Neuronal stem cell (in vitro differentiated cells): ENCODE measurements around the gene DHX58.

Experiments used
- DNase-seq: peaks from one replicate; pipeline ENCODE4 v3.0.0-alpha.2; 2013; ENCODE audit warnings: low spot score
- H2AFZ ChIP-seq: one replicate; pipeline ENCODE4 v1.6.1; 2013; ENCODE audit warnings: mild to moderate bottlenecking, low read length, inconsistent platforms
- H2AK5ac ChIP-seq: 2 replicates; pipeline ENCODE4 v1.6.1; 2013; ENCODE audit warnings: low read depth, mild to moderate bottlenecking, inconsistent platforms, low read length, moderate library complexity, mixed read lengths
- H2BK120ac ChIP-seq: 2 replicates; pipeline ENCODE4 v1.6.1; 2013; ENCODE audit warnings: low read depth, mild to moderate bottlenecking, inconsistent platforms, low read length, moderate library complexity, mixed read lengths
- H2BK12ac ChIP-seq: one replicate; pipeline ENCODE4 v1.6.1; 2013; ENCODE audit warnings: low read length, inconsistent platforms
- H2BK15ac ChIP-seq: 2 replicates; pipeline ENCODE4 v1.6.1; 2013; ENCODE audit warnings: mild to moderate bottlenecking, low read length, inconsistent platforms, mixed read lengths
- H2BK5ac ChIP-seq: one replicate; pipeline ENCODE4 v1.6.1; 2013; ENCODE audit warnings: inconsistent platforms, mild to moderate bottlenecking, low read length, moderate library complexity
- H3K14ac ChIP-seq: one replicate; pipeline ENCODE4 v1.6.1; 2013; ENCODE audit warnings: low read length, inconsistent platforms
- H3K18ac ChIP-seq: 2 replicates; pipeline ENCODE4 v1.6.1; 2013; ENCODE audit warnings: low read length, inconsistent platforms
- H3K23ac ChIP-seq: 2 replicates; pipeline ENCODE4 v1.6.1; 2013; ENCODE audit warnings: low read depth, mild to moderate bottlenecking, mixed read lengths, low read length, inconsistent platforms; ENCODE audit not compliant: poor library complexity
- H3K27ac ChIP-seq: replicated peaks from 3 replicates; pipeline ENCODE4 v1.5.1; 2013; ENCODE audit warnings: low read length, inconsistent platforms
- H3K27me3 ChIP-seq, 3 experiments: 2 replicates each; pipeline ENCODE4 v1.6.1; 2013; ENCODE audit warnings: low read length in 3 of 3, mild to moderate bottlenecking in 2 of 3, inconsistent platforms in 1 of 3, low read depth in 1 of 3, mixed read lengths in 1 of 3, moderate library complexity in 1 of 3; ENCODE audit not compliant: control insufficient read depth in 3 of 3, insufficient read depth in 3 of 3
- H3K36me3 ChIP-seq, 2 donors: replicated peaks in 1 of 2; 2 replicates each; pipeline ENCODE4 v1.6.1; 2013; ENCODE audit warnings: low read length in 2 of 2; ENCODE audit not compliant: control insufficient read depth in 2 of 2, insufficient read depth in 2 of 2
- H3K4ac ChIP-seq: 2 replicates; pipeline ENCODE4 v1.6.1; 2013; ENCODE audit warnings: inconsistent platforms, mild to moderate bottlenecking, low read length, moderate library complexity
- H3K4me1 ChIP-seq, 2 donors: 1 replicate in 1 of 2; 2 replicates in 1 of 2; pipeline ENCODE4 v1.6.1; 2013; ENCODE audit warnings: low read length in 2 of 2, low read depth in 1 of 2; ENCODE audit not compliant: control insufficient read depth in 2 of 2, insufficient read depth in 1 of 2
- H3K4me2 ChIP-seq: one replicate; pipeline ENCODE4 v1.6.1; 2013; ENCODE audit warnings: mild to moderate bottlenecking, low read length, inconsistent platforms; ENCODE audit not compliant: insufficient read depth, poor library complexity, severe bottlenecking
- H3K4me3 ChIP-seq, 2 donors: 2 replicates each; pipeline ENCODE4 v1.5.1; 2013; ENCODE audit warnings: low read length in 2 of 2, mild to moderate bottlenecking in 2 of 2, inconsistent platforms in 1 of 2, moderate library complexity in 1 of 2
- H3K79me1 ChIP-seq: one replicate; pipeline ENCODE4 v1.6.1; 2013; ENCODE audit warnings: low read depth, mild to moderate bottlenecking, inconsistent platforms, low read length, moderate library complexity
- H3K9ac ChIP-seq: one replicate; pipeline ENCODE4 v1.6.1; 2013; ENCODE audit warnings: mild to moderate bottlenecking, low read depth, low read length, inconsistent platforms; ENCODE audit not compliant: poor library complexity
- H3K9me3 ChIP-seq, 2 donors: replicated peaks in 1 of 2; 2 replicates each; pipeline versions ENCODE3 to v1.6.1; 2013; ENCODE audit warnings: low read length in 2 of 2, mild to moderate bottlenecking in 2 of 2, inconsistent platforms in 1 of 2, low read depth in 1 of 2, mixed read lengths in 1 of 2, moderate library complexity in 1 of 2; ENCODE audit not compliant: control insufficient read depth in 2 of 2, insufficient read depth in 1 of 2
- H4K8ac ChIP-seq: one replicate; pipeline ENCODE4 v1.6.1; 2013; ENCODE audit warnings: low read depth, mild to moderate bottlenecking, inconsistent platforms, low read length, moderate library complexity
- H4K91ac ChIP-seq: one replicate; pipeline ENCODE4 v1.6.1; 2013; ENCODE audit warnings: low read length, low read depth, mild to moderate bottlenecking, inconsistent platforms; ENCODE audit not compliant: poor library complexity
- WGBS, 2 donors: extraction: QIAGEN DNeasy Blood & Tissue Kit; methylation state at CpG; one replicate each; pipeline ENCODE4 v1.1.7; 2013; ENCODE audit warnings: missing lambda C conversion rate in 2 of 2, mixed read lengths in 1 of 2; ENCODE audit not compliant: insufficient read length in 2 of 2, insufficient replicate concordance in 1 of 2; ENCODE audit errors: extremely low coverage in 2 of 2; 5-methylcytosine and 5-hydroxymethylcytosine counted together

Gene DHX58

DNA sequence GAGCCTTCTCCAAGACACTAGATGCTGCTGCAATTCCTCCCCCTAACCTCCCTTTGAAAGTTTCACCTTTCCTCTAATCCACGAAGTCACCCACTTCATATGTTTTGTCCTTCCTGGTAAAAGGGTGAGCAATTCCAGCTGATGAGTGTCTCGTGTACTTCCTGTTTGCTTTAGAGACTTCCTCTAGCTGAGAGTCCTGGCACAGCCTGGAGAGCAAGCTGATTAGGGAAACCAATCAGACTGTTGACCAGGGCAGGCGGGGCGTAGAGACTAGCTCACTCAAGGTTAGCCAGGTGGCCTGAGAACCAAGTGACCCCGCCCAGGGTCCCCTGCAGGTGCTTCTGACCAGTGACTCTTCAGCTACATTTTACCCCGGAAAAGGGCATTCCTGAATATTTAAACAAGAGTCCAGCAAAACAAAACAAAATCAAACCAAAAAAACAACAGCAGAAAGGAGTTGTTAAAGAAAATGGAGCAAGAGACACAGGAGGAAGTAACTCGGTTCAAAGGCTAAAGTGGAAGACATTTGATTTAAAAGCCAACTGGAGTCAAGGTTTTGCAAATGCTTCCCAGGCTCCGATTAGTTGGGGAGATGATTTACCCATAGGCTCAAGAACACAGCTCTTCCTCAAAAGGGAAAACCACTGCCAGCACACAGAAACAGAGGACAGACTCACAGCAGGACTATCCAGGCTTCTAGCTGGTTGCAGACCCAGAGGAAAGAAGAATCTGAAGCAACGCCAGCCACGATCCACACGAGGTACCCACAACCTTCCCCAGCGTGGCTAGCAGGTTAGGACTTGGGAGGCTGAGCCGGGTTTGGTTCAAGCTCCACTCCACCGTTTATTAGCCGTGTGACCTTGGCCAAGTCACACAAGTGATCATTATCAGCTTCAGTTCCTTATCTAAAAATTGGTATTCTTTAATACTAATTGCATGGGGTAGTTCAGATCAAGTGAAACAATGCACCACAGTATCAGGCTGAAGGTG, 23.4 kb upstream of the DHX58 start:
- Histone ChIP-seq H4K8ac (no peak overlapping the region), H3K9ac (no peak overlapping the region), H3K9me3 (no peaks in the 10 kb centered on the region), H3K4me2 (no peak overlapping the region), H3K4ac (no peak overlapping the region), H3K23ac (no peak overlapping the region), H2BK12ac (no peak overlapping the region), H2AFZ (no peak overlapping the region), H2BK5ac (no peak overlapping the region), H3K14ac (no peak overlapping the region), H2BK15ac (no peak overlapping the region), H3K27me3 (no peaks in the 10 kb centered on the region), H2BK120ac (no peak overlapping the region), H3K4me3 (no peak overlapping the region), H3K36me3 (peaks cover 3 to 39% of the 10 kb centered on the region in 2 donors), H3K4me1 (peaks cover 0 to 2% of the 10 kb centered on the region in 2 donors), H3K27ac (no peak overlapping the region), H3K79me1 (peaks cover 2% of the 10 kb centered on the region), H3K18ac (no peak overlapping the region), H2AK5ac (no peak overlapping the region), H4K91ac (no peak overlapping the region)
- WGBS, 2 donors: no CpG with 5 or more reads among the region's 15 CpGs
- DNase-seq: no peak

DNA sequence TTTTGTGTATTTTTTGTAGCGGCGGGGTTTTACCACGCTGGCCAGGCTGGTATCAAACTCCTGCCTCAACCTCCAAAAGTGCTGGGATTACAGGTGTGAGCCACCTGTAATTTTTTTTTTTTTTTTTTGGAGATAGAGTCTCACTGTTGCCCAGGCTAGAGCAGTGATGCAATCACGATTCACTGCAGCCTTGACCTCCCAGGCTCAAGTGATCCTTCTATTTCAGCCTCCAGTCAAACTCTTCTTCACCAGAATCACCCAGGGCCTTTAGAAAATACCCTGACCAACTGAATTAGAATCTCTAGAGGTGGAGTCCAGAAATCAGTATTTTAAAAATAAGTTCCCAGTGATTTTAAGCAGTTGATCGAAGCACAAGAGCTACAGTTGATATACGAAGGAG, 22.6 kb upstream of the DHX58 start:
- WGBS, 2 donors: no CpG with 5 or more reads among the region's 6 CpGs
- H2BK5ac ChIP-seq: no peak overlapping the region
- DNase-seq: no peak
- H4K91ac ChIP-seq: no peak overlapping the region
- H3K4me3 ChIP-seq: no peak overlapping the region
- H3K18ac ChIP-seq: no peak overlapping the region
- H3K9me3 ChIP-seq: no peaks in the 10 kb centered on the region
- H4K8ac ChIP-seq: no peak overlapping the region
- H3K36me3 ChIP-seq: peaks cover 4 to 44% of the 10 kb centered on the region in 2 donors
- H3K27ac ChIP-seq: no peak overlapping the region
- no peak overlapping the region for H2BK12ac ChIP-seq
- no peak overlapping the region for H3K4me2 ChIP-seq
- H2AK5ac ChIP-seq: no peak overlapping the region
- H3K4me1 ChIP-seq: peaks cover 0 to 2% of the 10 kb centered on the region in 2 donors
- no peak overlapping the region for H2BK15ac ChIP-seq
- H3K79me1 ChIP-seq: peaks cover 2% of the 10 kb centered on the region
- no peak overlapping the region for H3K23ac ChIP-seq
- H3K9ac ChIP-seq: no peak overlapping the region
- no peak overlapping the region for H3K4ac ChIP-seq
- H2BK120ac ChIP-seq: no peak overlapping the region
- H2AFZ ChIP-seq: no peak overlapping the region
- H3K14ac ChIP-seq: no peak overlapping the region
- H3K27me3 ChIP-seq: no peaks in the 10 kb centered on the region

DNA sequence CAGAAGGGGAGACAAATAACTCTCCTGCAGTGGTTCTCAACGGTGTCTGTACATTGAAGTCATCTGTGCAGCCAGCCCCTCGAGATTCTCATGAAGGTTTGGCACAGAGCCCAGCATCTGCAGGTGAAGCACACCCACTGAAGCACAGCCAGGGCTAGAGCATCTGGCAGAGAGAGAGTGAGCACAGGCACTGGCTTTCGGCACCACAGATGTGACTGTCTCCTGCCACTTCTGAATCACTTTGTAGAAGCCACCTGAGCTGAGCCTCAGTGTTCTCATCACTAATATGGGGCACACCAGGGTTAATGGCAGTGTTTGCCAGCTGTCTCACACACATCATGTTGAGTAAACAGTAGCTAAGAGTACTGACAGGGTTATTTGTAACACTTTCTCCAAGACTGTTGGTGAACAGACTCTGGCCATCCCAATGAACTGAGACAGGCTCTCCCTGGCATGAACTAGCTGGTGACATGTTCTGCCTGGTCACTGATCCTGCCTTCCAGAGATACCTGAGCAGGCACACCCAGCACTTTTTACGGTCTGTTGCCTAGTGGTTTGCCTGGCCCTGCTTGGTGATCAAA, 21.0 kb upstream of the DHX58 start:
- DNase-seq: no peak
- peaks cover 17 to 60% of the 10 kb centered on the region in 2 donors for H3K36me3 ChIP-seq
- H3K14ac ChIP-seq: no peak overlapping the region

DNA sequence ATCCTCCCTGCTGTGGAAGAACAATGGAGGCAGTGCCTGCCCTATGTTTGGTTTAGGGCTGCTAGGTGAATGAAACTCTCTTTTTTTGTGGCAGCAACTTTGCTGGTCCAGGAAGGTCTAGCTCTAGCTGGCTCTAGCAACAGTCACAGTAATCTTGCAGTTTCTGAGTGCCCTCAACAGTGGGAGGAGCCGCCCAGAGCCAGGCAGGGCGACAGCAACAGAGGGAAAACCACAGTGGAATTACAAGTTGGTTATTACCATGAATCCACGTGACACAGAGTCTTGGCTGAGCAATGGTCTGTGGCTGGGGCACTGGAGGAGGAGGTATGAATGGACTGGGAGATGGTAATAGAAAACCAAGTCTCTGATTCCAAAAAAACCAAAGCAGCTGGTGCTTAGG, 20.4 kb upstream of the DHX58 start:
- H3K4me1 ChIP-seq: no peaks in the 10 kb centered on the region
- H3K4me2 ChIP-seq: no peak overlapping the region
- H3K4ac ChIP-seq: no peak overlapping the region
- no peaks in the 10 kb centered on the region for H3K79me1 ChIP-seq
- no peaks in the 10 kb centered on the region for H3K27me3 ChIP-seq
- H2BK5ac ChIP-seq: no peak overlapping the region
- no peak overlapping the region for H2BK15ac ChIP-seq
- no peak for DNase-seq
- no peak overlapping the region for H2BK120ac ChIP-seq
- H2BK12ac ChIP-seq: no peak overlapping the region
- no peak overlapping the region for H3K23ac ChIP-seq
- no peak overlapping the region for H3K4me3 ChIP-seq
- no peak overlapping the region for H4K8ac ChIP-seq
- no peak overlapping the region for H2AFZ ChIP-seq
- H3K18ac ChIP-seq: no peak overlapping the region
- no CpG with 5 or more reads among the region's 3 CpGs for WGBS, 2 donors
- no peak overlapping the region for H3K14ac ChIP-seq
- H3K9ac ChIP-seq: peak overlapping the region; percentile 1
- H3K9me3 ChIP-seq: no peaks in the 10 kb centered on the region
- H2AK5ac ChIP-seq: no peak overlapping the region
- no peak overlapping the region for H3K27ac ChIP-seq
- H3K36me3 ChIP-seq: peaks cover 22 to 66% of the 10 kb centered on the region in 2 donors
- H4K91ac ChIP-seq: no peak overlapping the region

More for the DNA sequence above, 21.0 kb upstream of the DHX58 start:
- H4K91ac ChIP-seq: no peak overlapping the region
- H3K79me1 ChIP-seq: no peaks in the 10 kb centered on the region
- no peak overlapping the region for H3K4ac ChIP-seq
- no CpG with 5 or more reads among the region's 4 CpGs for WGBS, 2 donors
- no peak overlapping the region for H3K27ac ChIP-seq
- no peak overlapping the region for H2BK15ac ChIP-seq
- no peak overlapping the region for H3K23ac ChIP-seq
- no peak overlapping the region for H3K4me2 ChIP-seq
- H4K8ac ChIP-seq: no peak overlapping the region
- no peak overlapping the region for H2BK12ac ChIP-seq
- no peak overlapping the region for H3K4me3 ChIP-seq
- no peaks in the 10 kb centered on the region for H3K9me3 ChIP-seq
- no peak overlapping the region for H2BK120ac ChIP-seq
- no peaks in the 10 kb centered on the region for H3K27me3 ChIP-seq
- H2AFZ ChIP-seq: no peak overlapping the region
- no peak overlapping the region for H3K9ac ChIP-seq
- no peaks in the 10 kb centered on the region for H3K4me1 ChIP-seq
- no peak overlapping the region for H2BK5ac ChIP-seq
- H2AK5ac ChIP-seq: no peak overlapping the region
- H3K18ac ChIP-seq: no peak overlapping the region
